MCF 10A (cell line): ENCODE measurements around the gene SLC12A1. TPM values are rescaled to one million over a fixed set of nuclear protein-coding genes. Genes with fewer than 3 reads are reported as not detected.

Experiments
- BruUV-seq: library from RNA; stranded (reverse); fragments of 400-500 nt; replicated peaks from 2 replicates; lab custom pipeline; 2021; lab: Mats Ljungman, UMichigan
- CTCF ChIA-PET: fragments of 300-600 bp; sonication (Branson Sonifier 250); formaldehyde crosslinking; extraction: SDS; loops from one replicate; lab custom pipeline; 2021; ENCODE audit warnings: antibody characterized with exemption, inconsistent platforms; lab: Yijun Ruan, JAX
- POLR2A ChIA-PET: fragments of 300-600, 350-650 bp; sonication (Branson Sonifier 250); formaldehyde crosslinking; extraction: SDS; loops from one replicate; lab custom pipeline; 2020; ENCODE audit warnings: antibody characterized with exemption, inconsistent platforms; lab: Yijun Ruan, JAX
- DNase-seq: peaks from one replicate; pipeline ENCODE4 v3.0.0-alpha.2; 2018; ENCODE audit not compliant: unreplicated experiment
- H3K27ac Mint-ChIP-seq: one replicate; pipeline ENCODE4 v1.8.0; 2022; ENCODE audit warnings: mild to moderate bottlenecking, low read depth, mixed read lengths; ENCODE audit not compliant: unreplicated experiment
- H3K27me3 Mint-ChIP-seq: one replicate; pipeline ENCODE4 v1.8.0; 2022; ENCODE audit warnings: mixed read lengths; ENCODE audit not compliant: insufficient read depth, unreplicated experiment
- H3K36me3 Mint-ChIP-seq: one replicate; pipeline ENCODE4 v1.8.0; 2022; ENCODE audit warnings: mild to moderate bottlenecking, moderate library complexity, mixed read lengths; ENCODE audit not compliant: insufficient read depth, unreplicated experiment
- H3K4me1 Mint-ChIP-seq: one replicate; pipeline ENCODE4 v1.8.0; 2022; ENCODE audit warnings: mixed read lengths; ENCODE audit not compliant: insufficient read depth, unreplicated experiment
- H3K4me3 Mint-ChIP-seq: one replicate; pipeline ENCODE4 v1.8.0; 2022; ENCODE audit warnings: mild to moderate bottlenecking, moderate library complexity, mixed read lengths; ENCODE audit not compliant: unreplicated experiment
- H3K9me3 Mint-ChIP-seq: one replicate; pipeline ENCODE4 v1.8.0; 2022; ENCODE audit warnings: mixed read lengths; ENCODE audit not compliant: unreplicated experiment
- intact Hi-C: fragments of 100-400 bp; cut with micrococcal nuclease; formaldehyde crosslinking; loops from 2 replicates; pipeline ENCODE4 v1.14.1; 2022
- total RNA-seq: library from RNA; stranded (reverse); gene quantifications from 2 replicates; pipeline ENCODE4 v1.2.3, GENCODE V29; 2022
- TF ChIP-seq, protein P1 (sequence below): fragments of 200-600 bp; IDR thresholded peaks from one replicate; pipeline ENCODE4 v1.8.0; 2022; ENCODE audit warnings: antibody characterized with exemption, mild to moderate bottlenecking; ENCODE audit not compliant: unreplicated experiment

SLC12A1 gene
- total RNA-seq, 1 experiment from 2014 or later = not detected

DNA sequence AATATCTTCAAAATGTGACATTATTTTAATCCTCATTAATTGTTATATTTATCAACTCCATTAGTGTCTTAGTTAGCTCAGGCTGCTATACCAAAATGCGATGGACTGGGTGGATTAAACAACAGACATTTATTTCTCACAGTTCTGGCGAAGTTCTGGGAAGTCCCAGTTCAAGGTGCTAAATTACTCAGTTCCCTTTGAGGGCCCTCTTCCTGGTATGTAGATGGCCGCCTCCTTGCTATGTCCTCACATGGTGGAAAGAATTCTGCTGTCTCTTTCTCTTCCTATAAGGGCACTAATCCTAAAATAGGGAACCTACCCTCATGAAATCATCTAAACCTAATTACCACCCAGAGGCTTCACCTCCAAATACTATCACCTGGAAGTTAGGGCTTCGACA is 86.4 kb downstream of the SLC12A1 start:
- CTCF ChIA-PET = interaction anchor here (0.7 to 1.3 kb wide), 4 partner anchors 8 to 785 kb away, joined by 3 to 4 read pairs (median 3); no protein-coding TSS in a partner anchor
- Mint-ChIP-seq H3K36me3 (no peaks in the 10 kb centered on the region), H3K27me3 (no peaks in the 10 kb centered on the region), H3K27ac (no peak overlapping the region), H3K9me3 (no peaks in the 10 kb centered on the region), H3K4me3 (no peak overlapping the region), H3K4me1 (no peaks in the 10 kb centered on the region)
- intact Hi-C loops = no loop called here
- DNase-seq = no peak
- no TSS peak for BruUV-seq
- TF ChIP-seq, protein P1, sequence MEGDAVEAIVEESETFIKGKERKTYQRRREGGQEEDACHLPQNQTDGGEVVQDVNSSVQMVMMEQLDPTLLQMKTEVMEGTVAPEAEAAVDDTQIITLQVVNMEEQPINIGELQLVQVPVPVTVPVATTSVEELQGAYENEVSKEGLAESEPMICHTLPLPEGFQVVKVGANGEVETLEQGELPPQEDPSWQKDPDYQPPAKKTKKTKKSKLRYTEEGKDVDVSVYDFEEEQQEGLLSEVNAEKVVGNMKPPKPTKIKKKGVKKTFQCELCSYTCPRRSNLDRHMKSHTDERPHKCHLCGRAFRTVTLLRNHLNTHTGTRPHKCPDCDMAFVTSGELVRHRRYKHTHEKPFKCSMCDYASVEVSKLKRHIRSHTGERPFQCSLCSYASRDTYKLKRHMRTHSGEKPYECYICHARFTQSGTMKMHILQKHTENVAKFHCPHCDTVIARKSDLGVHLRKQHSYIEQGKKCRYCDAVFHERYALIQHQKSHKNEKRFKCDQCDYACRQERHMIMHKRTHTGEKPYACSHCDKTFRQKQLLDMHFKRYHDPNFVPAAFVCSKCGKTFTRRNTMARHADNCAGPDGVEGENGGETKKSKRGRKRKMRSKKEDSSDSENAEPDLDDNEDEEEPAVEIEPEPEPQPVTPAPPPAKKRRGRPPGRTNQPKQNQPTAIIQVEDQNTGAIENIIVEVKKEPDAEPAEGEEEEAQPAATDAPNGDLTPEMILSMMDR = no peak
- POLR2A ChIA-PET = no interaction called here

DNA sequence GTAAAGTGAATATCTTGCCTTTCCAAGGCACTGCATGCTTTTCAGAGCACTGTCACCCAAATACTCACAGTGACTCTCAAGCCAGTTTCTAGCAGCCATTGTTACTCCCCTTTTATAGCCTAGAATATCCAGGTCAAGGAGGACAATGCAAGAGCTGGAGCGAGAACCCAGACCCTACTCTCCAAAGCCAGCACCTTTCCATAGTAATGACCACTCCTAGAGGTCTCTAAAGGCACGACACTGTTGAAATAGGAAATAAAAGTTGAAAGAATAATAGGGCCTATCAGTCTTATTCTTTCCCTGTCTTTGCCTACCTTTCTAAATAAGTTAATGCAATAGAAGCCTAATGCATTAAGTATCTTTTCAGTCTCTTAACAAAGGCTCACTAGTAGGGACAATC is 91.6 kb downstream of the SLC12A1 start:
- intact Hi-C loops = no loop called here
- BruUV-seq = no TSS peak

DNA sequence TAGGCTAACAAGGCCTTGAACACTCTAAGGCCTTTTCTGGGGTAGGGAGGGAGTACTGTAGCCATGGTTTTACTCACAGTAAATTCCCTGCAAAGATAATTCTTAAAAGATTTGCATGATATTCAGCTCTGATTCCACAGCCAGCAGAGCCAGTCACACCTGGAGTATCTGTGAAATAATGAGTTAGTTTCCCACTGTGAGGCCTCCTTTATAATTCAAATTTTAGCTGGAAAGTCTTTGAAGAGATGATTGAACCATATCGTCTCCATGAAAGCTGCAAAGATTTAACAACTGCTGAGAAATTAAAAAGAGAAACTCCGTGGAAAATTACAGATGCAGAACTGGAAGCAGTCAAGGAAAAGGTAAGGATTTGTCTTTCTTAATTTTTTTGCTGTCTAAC is 92.8 kb downstream of the SLC12A1 start:
- H3K27ac Mint-ChIP-seq = no peak overlapping the region
- CTCF ChIA-PET = no interaction called here

More for the DNA sequence above, 91.6 kb downstream of the SLC12A1 start:
- Mint-ChIP-seq H3K4me1 (no peaks in the 10 kb centered on the region), H3K36me3 (no peaks in the 10 kb centered on the region), H3K9me3 (no peaks in the 10 kb centered on the region), H3K27me3 (no peaks in the 10 kb centered on the region), H3K27ac (no peak overlapping the region), H3K4me3 (no peak overlapping the region)
- ChIA-PET POLR2A (interaction anchor here (0.6 to 0.7 kb wide), 2 partner anchors 12 to 1905 kb away, joined by 3 to 4 read pairs; no protein-coding TSS in a partner anchor), CTCF (interaction anchor here (2.3 kb wide), 1 partner anchor 12 kb away, joined by 13 read pairs; no protein-coding TSS in a partner anchor)
- TF ChIP-seq, protein P1 = no peak
- DNase-seq = no peak

DNA sequence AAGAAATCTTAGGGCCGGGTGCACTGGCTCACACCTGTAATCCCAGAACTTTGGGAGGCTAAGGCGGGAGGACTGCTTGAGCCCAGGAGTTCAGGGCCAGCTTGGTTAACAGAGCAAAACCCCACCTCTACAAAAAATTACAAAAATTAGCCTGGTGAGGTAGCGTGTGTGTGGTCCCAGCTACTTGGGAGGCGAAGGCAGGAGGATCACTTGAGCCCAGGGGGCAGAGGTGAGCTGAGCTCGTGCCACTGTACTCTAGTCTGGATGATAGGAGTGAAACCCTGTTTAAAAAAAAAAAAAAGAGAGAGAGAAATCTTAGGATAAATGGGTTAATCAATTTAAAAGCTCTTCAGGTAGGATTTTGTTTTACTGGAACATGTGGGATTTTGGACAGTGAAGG is 93.9 kb downstream of the SLC12A1 start:
- no TSS peak for BruUV-seq
- TF ChIP-seq, protein P1 = no peak
- Mint-ChIP-seq H3K4me3 (no peak overlapping the region), H3K36me3 (no peaks in the 10 kb centered on the region), H3K9me3 (no peaks in the 10 kb centered on the region), H3K27ac (no peak overlapping the region), H3K27me3 (no peaks in the 10 kb centered on the region), H3K4me1 (no peaks in the 10 kb centered on the region)
- POLR2A ChIA-PET = interaction anchor here (0.6 kb wide), 1 partner anchor 1174 kb away, joined by 3 read pairs; no protein-coding TSS in a partner anchor
- intact Hi-C loops = no loop called here
- DNase-seq = no peak
- CTCF ChIA-PET = interaction anchor here (0.7 to 0.9 kb wide), 2 partner anchors 13 to 1066 kb away, joined by 3 read pairs; no protein-coding TSS in a partner anchor

More for the DNA sequence above, 92.8 kb downstream of the SLC12A1 start:
- Mint-ChIP-seq H3K9me3 (no peaks in the 10 kb centered on the region), H3K36me3 (no peaks in the 10 kb centered on the region), H3K4me3 (no peak overlapping the region), H3K4me1 (no peaks in the 10 kb centered on the region), H3K27me3 (no peaks in the 10 kb centered on the region)
- TF ChIP-seq, protein P1 = no peak
- POLR2A ChIA-PET = no interaction called here
- DNase-seq = no peak
- intact Hi-C loops = no loop called here
- BruUV-seq = no TSS peak
